Measurements from ENCODE around the gene LMBR1. TPM values are rescaled to one million over a fixed set of nuclear protein-coding genes. Genes with fewer than 3 reads are reported as not detected.

The LMBR1 gene
- total RNA-seq, 1 donor from 2014 or later: 159 TPM

DNA sequence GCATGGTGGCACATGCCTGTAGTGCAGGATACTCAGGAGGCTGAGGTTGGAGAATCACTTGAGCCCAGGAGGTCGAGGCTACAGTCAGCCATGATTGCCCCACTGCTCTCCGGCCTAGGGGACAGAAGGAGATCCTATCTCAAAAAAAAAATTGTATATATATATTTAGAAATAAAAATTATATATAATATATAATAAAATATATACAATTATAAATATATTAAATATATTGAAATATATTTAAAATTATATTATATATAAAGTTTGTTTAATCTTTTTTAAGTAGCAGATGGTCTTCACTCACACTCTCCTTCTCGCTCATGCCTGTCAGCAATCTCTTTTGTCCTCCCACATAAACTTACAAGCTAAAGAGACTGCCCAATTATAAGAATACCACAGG is 58.5 kb downstream of the LMBR1 start:
- peaks cover 9% of the 10 kb centered on the region for H3K4me1 Mint-ChIP-seq (ENCODE audit: unreplicated experiment)
- peaks cover 2% of the 10 kb centered on the region for H3K27me3 Mint-ChIP-seq (ENCODE audit: unreplicated experiment)
- H3K36me3 Mint-ChIP-seq (ENCODE audit: low read depth, unreplicated experiment): peaks cover 21% of the 10 kb centered on the region
- H3K4me3 Mint-ChIP-seq (ENCODE audit: unreplicated experiment): no peak overlapping the region
- H3K9me3 Mint-ChIP-seq (ENCODE audit: unreplicated experiment): no peaks in the 10 kb centered on the region
- TF ChIP-seq, protein P1, sequence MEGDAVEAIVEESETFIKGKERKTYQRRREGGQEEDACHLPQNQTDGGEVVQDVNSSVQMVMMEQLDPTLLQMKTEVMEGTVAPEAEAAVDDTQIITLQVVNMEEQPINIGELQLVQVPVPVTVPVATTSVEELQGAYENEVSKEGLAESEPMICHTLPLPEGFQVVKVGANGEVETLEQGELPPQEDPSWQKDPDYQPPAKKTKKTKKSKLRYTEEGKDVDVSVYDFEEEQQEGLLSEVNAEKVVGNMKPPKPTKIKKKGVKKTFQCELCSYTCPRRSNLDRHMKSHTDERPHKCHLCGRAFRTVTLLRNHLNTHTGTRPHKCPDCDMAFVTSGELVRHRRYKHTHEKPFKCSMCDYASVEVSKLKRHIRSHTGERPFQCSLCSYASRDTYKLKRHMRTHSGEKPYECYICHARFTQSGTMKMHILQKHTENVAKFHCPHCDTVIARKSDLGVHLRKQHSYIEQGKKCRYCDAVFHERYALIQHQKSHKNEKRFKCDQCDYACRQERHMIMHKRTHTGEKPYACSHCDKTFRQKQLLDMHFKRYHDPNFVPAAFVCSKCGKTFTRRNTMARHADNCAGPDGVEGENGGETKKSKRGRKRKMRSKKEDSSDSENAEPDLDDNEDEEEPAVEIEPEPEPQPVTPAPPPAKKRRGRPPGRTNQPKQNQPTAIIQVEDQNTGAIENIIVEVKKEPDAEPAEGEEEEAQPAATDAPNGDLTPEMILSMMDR (IDR thresholded peaks at IDR 0.05; ENCODE audit: unreplicated experiment): no peak
- no peak for DNase-seq (ENCODE audit: low spot score)
- no peak overlapping the region for H3K27ac Mint-ChIP-seq (ENCODE audit: unreplicated experiment)

DNA sequence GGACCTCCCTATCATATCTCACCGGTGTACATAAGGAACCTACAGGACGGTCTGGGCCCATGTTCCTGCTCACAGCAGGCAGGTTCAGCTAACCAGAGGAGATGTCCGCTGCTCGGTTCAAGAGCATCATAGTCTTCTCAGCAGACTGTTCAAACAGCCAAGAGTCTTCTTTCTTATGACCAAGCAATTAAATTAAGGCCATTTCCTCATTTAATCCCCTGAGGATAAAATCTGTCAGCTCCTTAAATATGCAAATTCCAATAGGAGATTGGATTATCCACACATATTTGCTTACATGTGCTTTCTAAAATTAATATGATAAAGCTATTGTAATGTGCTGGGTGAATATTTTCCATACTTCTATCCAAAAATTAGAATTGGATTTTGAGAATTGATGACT is 59.7 kb downstream of the LMBR1 start:
- Mint-ChIP-seq H3K27me3 (ENCODE audit: unreplicated experiment) (peaks cover 2% of the 10 kb centered on the region), H3K36me3 (ENCODE audit: low read depth, unreplicated experiment) (peaks cover 17% of the 10 kb centered on the region), H3K27ac (ENCODE audit: unreplicated experiment) (no peak overlapping the region), H3K4me1 (ENCODE audit: unreplicated experiment) (peaks cover 13% of the 10 kb centered on the region), H3K9me3 (ENCODE audit: unreplicated experiment) (no peaks in the 10 kb centered on the region), H3K4me3 (ENCODE audit: unreplicated experiment) (no peak overlapping the region)
- TF ChIP-seq, protein P1 (IDR thresholded peaks at IDR 0.05; ENCODE audit: unreplicated experiment): no peak
- no peak for DNase-seq (ENCODE audit: low spot score)

DNA sequence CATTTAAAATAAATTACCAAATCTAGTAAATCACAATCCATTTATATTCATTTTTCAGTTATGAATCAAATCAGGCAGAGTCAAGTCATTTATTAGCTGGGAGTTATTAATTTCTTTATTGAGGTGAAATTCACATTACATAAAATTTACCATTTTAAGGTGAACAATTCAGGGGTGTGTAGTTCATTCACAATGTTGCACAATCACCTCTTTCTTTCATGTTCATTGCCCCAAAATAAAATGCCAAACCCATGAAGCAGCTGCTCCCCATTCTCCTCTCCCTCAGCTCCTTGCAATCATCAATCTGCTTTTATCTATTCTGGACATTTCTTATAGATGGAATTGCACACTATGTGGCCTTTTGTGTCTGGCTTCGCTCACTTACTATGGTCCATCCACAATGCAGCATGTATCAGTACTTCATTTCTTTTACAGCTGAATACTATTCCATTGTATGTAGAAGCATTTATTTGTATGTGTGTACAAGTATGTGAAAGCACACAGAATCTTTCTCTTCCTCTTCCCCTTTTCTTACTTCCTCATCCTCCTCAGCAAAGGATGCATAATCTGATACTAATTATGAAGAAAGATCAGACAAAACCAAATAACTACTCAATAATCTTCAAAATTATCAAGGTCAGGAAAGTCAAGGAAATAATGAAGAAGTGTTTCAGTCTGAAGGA is 60.6 kb downstream of the LMBR1 start:
- no peak overlapping the region for H3K27ac Mint-ChIP-seq (ENCODE audit: unreplicated experiment)
- peak overlapping the region; percentile 64 for H3K4me3 Mint-ChIP-seq (ENCODE audit: unreplicated experiment)
- H3K9me3 Mint-ChIP-seq (ENCODE audit: unreplicated experiment): no peaks in the 10 kb centered on the region
- no peak for DNase-seq (ENCODE audit: low spot score)
- H3K36me3 Mint-ChIP-seq (ENCODE audit: low read depth, unreplicated experiment): peaks cover 17% of the 10 kb centered on the region
- TF ChIP-seq, protein P1 (IDR thresholded peaks at IDR 0.05; ENCODE audit: unreplicated experiment): no peak
- H3K27me3 Mint-ChIP-seq (ENCODE audit: unreplicated experiment): peaks cover 2% of the 10 kb centered on the region
- peaks cover 13% of the 10 kb centered on the region for H3K4me1 Mint-ChIP-seq (ENCODE audit: unreplicated experiment)

DNA sequence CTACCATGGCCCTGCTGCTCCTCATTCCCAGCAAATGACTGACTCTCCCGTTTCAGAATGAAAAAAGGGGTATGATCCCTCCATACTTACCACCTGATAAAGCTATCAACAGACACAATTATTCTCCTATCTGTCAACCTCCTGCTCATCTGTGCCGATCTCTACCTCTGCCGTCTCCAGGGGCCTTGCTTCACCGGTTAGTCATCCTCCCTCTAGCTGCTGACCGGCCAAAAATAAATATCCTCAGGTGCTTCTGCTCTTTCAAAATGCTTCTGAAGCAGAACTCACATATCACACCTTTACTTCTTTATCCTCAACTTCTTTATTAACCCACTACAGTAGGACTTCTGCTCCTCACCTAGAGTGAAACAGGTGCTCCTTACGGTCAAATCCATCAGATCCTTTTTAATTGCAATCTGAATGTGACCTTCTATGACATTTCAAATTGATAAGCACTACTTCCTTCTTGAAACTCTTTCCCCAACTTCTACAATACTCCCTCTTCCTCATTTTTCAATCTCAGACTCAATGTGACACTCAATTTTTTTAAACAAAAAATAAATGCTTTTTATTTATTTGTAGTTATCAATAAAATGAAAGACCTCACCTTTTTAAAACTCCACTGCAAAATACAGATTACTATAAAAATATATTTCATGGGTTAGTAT is 63.2 kb downstream of the LMBR1 start:
- H3K27ac Mint-ChIP-seq (ENCODE audit: unreplicated experiment): no peak overlapping the region
- peak overlapping the region; percentile 2 for H3K4me3 Mint-ChIP-seq (ENCODE audit: unreplicated experiment)
- no peak for DNase-seq (ENCODE audit: low spot score)
- H3K27me3 Mint-ChIP-seq (ENCODE audit: unreplicated experiment): peaks cover 2% of the 10 kb centered on the region
- H3K36me3 Mint-ChIP-seq (ENCODE audit: low read depth, unreplicated experiment): peaks cover 13% of the 10 kb centered on the region
- H3K4me1 Mint-ChIP-seq (ENCODE audit: unreplicated experiment): peaks cover 13% of the 10 kb centered on the region
- H3K9me3 Mint-ChIP-seq (ENCODE audit: unreplicated experiment): no peaks in the 10 kb centered on the region
- TF ChIP-seq, protein P1 (IDR thresholded peaks at IDR 0.05; ENCODE audit: unreplicated experiment): no peak

DNA sequence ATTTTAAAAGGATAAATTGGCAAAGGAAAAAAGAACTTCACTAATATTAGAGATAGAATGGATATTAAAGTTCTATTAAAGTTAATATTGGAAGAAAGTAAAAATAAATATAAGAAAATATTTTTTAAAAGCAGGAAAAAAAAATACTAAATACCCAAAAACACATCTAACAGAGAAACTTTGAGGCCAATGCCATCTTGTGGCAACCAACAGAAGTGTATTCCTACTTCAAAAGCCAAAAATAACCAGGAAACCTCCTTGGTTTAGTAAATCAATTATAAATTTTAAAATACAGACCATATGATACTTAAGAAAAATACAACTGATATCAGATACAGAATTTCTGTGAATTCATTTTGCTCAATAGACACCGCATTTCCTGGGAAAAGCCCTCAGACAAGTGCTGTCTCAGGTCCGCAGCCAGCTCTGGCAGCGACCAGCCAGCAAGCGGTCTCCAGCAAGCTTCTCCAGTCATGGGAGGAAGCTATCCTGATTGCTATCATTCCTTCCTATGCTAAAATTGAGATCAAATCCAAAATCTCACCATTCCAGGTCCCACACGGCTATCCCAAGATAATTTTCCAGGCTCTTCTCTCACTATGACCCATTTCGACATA is 65.3 kb downstream of the LMBR1 start:
- H3K27me3 Mint-ChIP-seq (ENCODE audit: unreplicated experiment): peaks cover 2% of the 10 kb centered on the region
- H3K9me3 Mint-ChIP-seq (ENCODE audit: unreplicated experiment): no peaks in the 10 kb centered on the region
- peaks cover 12% of the 10 kb centered on the region for H3K36me3 Mint-ChIP-seq (ENCODE audit: low read depth, unreplicated experiment)
- no peak for DNase-seq (ENCODE audit: low spot score)
- H3K4me1 Mint-ChIP-seq (ENCODE audit: unreplicated experiment): peaks cover 12% of the 10 kb centered on the region
- TF ChIP-seq, protein P1 (IDR thresholded peaks at IDR 0.05; ENCODE audit: unreplicated experiment): peak; percentile 46
- peak overlapping the region; percentile 6 for H3K27ac Mint-ChIP-seq (ENCODE audit: unreplicated experiment)
- no peak overlapping the region for H3K4me3 Mint-ChIP-seq (ENCODE audit: unreplicated experiment)
